Measurements from ENCODE around the gene FOXO6.
A peak's percentile ranks its signal among the peaks of the same experiment; 100 is the strongest.
"Not testable (repeated sequence)": the region's sequence is repeated elsewhere in the genome, so short reads cannot be mapped to it uniquely, and the experiment has no call there.

Gene FOXO6

DNA sequence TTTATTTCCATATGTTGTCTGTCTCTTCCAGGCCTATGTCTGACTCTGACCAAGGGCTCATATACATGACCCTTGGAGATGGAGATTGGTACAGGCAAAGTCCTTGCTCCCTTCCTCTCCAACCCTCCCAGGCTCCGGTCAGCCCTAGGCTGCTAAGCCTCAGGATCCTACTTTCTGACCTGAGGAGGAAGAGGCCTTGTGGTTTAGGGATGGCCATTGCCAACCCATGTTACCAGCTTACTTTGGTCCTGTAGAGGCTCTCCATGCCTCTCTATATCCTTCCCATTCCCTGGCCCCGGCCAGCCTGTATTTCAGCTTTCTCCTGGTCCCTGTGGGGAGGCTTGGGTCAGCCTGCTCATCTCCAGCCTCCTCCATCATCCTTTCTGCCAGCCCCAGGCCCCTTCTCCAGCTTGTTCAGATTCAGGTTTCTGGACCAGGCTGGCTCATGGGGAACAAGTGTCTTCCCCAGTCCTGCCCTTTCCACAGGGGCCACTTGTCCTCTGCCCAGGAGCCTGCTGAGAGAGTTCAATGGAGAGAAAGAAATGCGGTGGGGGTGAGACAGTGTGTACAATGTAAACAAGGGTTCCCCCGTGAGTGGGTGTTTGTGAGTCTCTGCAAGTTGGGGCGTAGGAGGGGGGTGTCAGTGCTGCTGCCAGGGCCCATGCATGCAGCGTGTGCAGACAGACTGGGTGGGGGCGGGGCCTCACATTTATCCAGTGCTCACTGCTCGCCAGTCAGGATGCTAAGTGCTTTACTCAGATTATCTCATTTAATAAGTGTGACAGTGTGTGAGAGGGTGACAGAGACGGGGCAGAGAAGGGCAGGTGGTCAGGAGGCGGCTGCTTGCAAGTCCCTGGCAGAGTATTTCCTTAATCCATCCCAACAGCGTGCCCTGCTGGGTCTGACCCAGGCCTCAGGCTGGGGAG is 31.3 kb upstream of the FOXO6 start:
- DNase-seq = no peak

GRCh38 chr1:41330588-41331545 is 30.4 kb upstream of the FOXO6 start:
- DNase-seq = no peak

DNA sequence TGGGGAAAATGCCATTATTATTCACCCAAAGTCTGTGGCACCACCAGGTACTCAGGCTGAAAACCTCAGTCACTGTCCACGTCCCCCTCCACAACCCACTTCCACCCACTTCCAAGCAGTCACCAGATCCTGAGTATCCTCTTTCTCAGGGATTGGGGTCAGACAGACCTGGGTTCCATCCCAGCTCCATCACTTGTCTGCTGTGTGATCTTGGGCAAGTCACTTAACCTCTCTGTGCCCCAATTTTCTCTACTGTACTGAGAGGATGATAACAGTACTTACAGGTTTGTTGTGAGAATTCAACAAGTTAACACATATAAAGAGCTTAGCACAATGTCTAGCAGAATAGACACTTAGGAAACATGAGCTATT is 29.7 kb upstream of the FOXO6 start:
- no peak for DNase-seq

GRCh38 chr1:41332161-41332560 is 29.1 kb upstream of the FOXO6 start:
- not testable (repeated sequence) for DNase-seq

DNA sequence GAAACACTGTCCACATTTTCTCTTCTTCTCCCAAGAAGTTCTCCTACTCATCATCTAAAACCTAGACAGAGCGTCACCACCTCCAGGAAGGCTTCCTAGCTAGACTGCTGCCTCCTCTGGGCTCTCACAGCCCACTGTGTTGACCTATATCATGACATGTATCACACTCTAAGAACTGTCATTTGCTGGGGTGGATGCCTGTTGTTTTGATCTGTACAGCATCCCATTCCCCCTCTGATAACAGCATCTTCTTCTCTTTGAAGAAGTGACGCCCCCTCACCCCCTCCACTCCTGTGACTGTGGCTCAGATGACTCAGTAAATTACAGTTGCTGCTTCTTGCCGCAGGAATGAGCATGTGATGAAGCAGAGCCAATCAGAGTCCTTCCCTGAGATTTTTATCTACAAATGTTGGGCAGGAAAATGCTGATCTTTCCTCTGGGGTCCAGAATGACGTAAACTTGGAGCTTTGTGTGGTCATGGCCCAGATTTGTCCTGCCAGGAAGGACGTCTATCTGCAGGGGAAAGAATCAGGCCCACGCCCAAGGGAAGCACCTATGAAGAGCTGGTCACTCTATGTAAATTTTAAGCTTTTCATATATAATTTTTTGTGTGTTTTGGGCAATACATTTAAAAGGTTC is 28.0 kb upstream of the FOXO6 start:
- peak; percentile 22 for DNase-seq

- DNase-seq = no peak
These were observed 22.4 kb upstream of the FOXO6 start for GRCh38 chr1:41338820-41339219.

DNA sequence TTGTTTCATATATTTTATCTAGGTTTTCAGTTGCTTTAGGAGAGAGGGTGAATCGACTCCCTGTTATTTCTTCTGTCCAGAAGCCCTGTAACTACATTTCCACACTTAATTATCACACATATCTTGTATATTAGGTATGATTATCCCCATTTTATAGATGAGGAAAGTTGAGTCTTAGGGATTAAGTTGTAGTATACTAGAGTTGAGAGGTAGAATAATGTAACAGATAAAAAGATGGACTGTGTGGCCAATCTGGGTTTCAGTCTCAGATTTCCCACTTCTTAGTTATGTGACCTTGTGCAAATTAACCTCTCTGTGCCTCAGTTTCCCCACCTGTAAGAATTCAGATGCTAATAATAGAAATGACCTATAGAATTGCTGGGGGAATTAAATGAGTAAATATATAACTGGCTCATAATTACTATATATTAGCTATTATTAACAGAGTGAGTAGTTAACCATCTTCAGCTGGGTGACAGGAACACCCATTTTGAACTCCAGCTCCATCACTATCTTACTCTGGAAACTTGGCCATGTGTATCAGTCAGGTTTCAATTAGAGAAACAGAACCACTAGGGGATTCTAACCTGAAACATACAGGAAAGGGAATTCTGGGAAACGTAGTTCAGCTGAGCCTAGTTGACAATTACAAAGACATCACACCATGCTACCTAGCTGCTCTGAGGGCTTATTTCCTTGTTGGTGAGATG is 20.4 kb upstream of the FOXO6 start:
- DNase-seq = no peak

DNA sequence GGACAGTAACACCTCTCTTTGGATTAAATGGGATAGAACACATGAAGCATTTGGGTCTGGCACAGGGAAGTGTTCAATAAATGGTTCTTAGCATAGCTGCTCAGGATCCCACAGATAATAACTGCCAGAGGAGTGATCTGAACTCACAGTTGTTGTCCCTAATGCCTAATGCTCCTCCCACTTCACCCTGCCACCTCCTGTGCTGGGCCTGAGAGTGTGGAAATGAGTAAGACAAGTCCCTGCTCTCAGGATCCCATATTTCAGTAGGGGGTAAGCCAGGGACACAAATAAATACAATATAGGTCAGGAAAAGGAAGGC is 19.9 kb upstream of the FOXO6 start:
- DNase-seq = no peak

- no peak for DNase-seq
These were observed 19.3 kb upstream of the FOXO6 start for GRCh38 chr1:41341772-41342562.

DNA sequence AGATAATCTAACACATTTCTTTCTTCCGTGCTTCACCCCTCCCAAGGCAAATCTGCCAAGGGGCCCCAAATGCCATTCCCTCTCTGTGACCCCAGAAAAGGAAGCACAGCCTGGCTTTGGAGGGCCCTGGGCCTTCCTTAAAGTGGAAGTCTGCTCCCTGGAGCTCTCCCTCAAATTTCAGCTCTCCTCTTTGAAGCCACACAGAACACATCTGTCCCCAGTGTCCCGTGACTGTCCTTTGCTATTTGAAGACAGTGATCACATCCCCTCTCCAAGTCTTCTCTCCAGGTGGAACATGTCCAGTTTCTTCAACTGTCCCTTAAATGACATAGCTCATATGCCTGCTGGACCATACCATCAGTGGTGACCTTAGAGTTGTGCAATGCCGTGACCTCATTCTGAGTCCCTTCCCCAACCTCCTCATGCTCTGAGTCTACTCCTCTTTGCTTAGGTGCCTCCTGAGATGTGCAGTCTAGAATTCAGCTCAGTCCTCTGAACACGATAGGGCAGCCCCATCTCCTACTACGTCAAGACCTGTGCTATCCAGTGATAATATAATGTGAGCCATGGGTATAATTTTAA is 18.4 kb upstream of the FOXO6 start:
- DNase-seq = no peak

GRCh38 chr1:41343790-41344699 is 17.2 kb upstream of the FOXO6 start:
- DNase-seq = no peak

GRCh38 chr1:41344708-41345159 is 16.5 kb upstream of the FOXO6 start:
- DNase-seq = no peak

DNA sequence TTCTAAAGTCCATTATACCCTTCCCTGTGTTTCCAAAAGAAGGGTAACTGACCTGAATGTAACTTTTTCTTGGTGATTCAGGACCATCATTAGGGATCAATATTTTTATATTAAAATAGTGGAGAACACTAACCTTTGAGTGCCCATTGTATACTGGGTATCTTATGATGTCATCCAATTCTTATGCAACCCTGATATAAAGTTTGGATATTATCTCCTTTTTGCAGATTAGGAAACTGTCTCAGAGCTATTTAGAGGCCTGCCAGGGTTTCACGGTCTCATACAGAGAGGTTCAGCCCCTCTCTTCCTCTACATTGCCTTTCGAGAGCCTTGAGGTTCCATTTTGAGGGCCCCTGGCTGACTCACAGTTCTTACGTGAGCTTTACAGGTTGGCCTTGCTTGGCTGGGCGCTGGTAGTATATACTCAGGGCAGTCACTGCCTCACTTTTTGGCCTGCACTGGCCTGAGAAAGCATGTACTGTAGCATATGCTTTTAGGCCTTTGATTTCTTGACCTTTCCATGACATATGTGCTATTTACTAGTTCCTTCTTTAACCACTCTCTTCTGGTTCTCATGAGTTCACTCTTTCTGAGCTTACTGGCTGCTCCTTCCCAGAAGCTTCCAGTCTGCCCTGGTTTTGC is 15.7 kb upstream of the FOXO6 start:
- DNase-seq = no peak

- no peak for DNase-seq
These were observed 14.0 kb upstream of the FOXO6 start for GRCh38 chr1:41347276-41347675.

DNA sequence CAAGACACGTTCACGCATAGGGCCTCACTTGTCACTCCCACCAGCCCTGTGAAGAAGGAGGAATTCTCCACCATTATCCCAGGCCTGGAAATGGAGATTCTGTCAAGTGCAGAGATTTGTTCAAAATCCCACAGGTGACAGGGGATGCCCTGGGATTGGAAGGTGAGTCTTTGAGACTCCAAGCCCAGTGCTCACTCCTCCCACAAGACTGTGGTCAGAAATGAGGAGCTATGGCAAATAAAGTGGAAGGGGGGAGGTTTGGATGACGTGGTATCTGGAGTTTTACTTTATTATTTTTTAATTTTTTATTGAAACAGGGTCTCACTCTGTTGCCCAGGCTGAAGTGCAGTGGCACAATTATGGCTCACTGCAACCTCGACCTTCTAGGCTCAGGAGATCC is 12.8 kb upstream of the FOXO6 start:
- no peak for DNase-seq

GRCh38 chr1:41349361-41350054 is 11.7 kb upstream of the FOXO6 start:
- no peak for DNase-seq

GRCh38 chr1:41350055-41350378 is 11.2 kb upstream of the FOXO6 start:
- no peak for DNase-seq

- DNase-seq = no peak
These were observed 9.7 kb upstream of the FOXO6 start for GRCh38 chr1:41351262-41352151.
